Stimulated activated CD8-positive, alpha-beta memory T cell treated with anti-CD3 and anti-CD28 coated beads, Interleukin-4, amount 100 ng/mL, for 48 hours (primary cell): Measurements from ENCODE around the gene CAT.
A peak's percentile ranks its signal among the peaks of the same experiment; 100 is the strongest.

Experiments used
- DNase-seq: peaks from one replicate; pipeline ENCODE4 v3.0.0-alpha.2; 2020

Gene CAT

DNA sequence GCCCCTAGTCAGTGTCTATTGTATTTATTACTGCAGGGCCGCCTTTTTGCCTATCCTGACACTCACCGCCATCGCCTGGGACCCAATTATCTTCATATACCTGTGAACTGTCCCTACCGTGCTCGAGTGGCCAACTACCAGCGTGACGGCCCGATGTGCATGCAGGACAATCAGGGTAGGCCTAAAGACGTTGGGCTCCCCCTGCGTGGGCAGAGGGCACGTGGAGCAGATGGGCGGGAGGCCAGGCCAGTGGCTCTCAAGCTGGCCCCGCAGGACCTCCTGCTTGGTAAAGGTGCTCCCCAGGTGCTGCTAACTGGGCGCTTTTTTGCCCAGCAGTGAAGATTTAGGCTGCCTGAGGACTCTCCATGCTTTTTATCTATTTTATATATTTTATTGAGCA lies 22.5 kb downstream of the CAT start:
- no peak for DNase-seq

GRCh38 chr11:34464591-34465051 lies 25.9 kb downstream of the CAT start:
- DNase-seq: no peak

- DNase-seq: no peak
These were observed 28.2 kb downstream of the CAT start for GRCh38 chr11:34466802-34467488.

- DNase-seq: peak; percentile 53
These were observed 29.6 kb downstream of the CAT start for GRCh38 chr11:34468209-34468841.

- no peak for DNase-seq
These were observed 35.0 kb downstream of the CAT start for GRCh38 chr11:34473603-34474169.

DNA sequence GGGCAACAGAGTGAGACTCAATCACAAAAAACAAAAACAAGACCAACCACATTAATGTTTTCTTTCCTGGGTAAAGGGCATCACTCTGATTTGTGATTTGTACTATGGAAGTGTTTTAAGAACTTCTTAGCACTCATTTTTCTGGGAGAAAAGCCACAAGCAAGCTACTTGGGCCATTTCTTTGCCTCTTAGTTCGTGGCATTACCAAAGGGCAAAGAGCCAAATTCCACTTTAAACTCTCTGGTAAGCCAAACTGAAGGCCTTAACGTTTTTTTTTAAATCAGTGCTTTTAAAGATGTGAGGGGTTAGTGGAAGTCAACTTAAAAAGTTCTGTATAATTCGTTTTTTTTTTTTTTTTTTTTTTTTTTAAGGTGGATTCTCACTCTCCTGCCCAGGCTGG lies 36.9 kb downstream of the CAT start:
- no peak for DNase-seq

DNA sequence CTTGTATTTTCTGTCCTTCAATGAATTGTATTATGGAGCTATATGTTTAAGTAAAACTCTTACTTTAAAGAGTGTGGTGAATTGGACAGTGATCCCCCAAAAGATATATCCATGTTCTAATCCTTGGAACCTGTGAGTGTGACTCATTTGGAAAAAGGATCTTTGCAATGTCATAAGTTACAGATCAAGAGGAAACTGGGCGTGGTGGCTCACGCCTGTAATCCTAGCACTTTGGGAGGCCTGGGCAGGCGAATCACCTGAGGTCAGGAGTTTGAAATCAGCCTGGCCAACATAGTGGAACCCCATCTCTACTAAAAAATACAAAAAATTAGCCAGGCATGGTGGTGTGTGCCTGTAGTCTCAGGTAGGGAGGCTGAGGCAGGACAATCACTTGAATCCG lies 38.1 kb downstream of the CAT start:
- no peak for DNase-seq

- no peak for DNase-seq
These were observed 40.3 kb downstream of the CAT start for GRCh38 chr11:34478845-34479663.

DNA sequence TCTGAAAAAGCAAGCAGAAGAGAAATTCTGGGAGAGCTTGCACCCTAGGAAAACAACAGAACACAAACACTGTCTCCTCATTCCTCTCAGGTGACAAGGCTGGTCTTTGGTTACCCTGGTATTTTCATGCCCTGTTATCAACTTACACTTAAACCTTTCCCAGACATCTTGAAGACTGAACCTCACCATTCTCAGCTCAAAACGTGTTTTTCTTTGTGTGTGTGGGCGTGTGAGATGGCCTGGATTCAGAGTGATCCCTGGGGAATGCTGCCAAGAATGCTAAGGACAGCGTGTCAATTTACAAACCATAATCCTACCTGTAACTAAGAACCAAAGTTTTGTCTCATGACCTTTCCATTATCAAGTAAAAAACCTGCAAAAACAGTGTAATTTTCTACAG lies 41.6 kb downstream of the CAT start:
- DNase-seq: no peak

- DNase-seq: no peak
These were observed 42.6 kb downstream of the CAT start for GRCh38 chr11:34481307-34481706.

DNA sequence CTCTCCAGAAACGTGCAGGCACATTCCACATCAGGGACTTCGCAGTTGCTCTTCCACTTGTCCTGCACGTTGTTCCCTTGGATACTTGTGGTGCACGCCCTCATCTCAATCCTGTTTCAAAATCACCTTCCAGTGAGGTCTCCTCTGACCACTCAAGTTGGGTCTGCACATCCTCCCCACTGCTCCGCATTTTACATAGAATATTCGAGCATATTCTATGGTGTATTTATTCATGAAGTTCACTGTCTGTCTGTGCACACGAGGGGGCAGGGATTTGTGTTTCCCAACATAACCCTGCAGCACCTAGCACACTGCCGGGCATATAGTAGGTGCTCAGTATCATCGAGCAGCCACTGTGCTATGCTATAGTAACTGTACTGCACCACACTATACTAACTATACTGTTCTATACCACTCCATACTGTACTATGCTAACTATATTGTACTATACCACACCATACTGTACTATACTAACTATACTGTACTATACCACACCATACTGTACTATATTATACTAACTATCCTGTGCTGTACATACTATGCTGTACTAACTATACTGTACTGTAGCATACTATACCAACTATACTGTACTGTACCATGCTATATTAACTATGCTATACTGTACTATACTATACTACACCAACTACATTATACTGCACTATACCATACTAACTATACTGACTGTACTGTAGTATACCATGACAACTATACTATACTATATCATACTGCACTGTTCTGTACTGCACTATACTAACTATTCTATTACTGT lies 44.6 kb downstream of the CAT start:
- no peak for DNase-seq

- no peak for DNase-seq
These were observed 48.7 kb downstream of the CAT start for GRCh38 chr11:34487430-34487829.

GRCh38 chr11:34488855-34489557 lies 50.3 kb downstream of the CAT start:
- no peak for DNase-seq

- DNase-seq: no peak
These were observed 51.6 kb downstream of the CAT start for GRCh38 chr11:34490304-34490703.

DNA sequence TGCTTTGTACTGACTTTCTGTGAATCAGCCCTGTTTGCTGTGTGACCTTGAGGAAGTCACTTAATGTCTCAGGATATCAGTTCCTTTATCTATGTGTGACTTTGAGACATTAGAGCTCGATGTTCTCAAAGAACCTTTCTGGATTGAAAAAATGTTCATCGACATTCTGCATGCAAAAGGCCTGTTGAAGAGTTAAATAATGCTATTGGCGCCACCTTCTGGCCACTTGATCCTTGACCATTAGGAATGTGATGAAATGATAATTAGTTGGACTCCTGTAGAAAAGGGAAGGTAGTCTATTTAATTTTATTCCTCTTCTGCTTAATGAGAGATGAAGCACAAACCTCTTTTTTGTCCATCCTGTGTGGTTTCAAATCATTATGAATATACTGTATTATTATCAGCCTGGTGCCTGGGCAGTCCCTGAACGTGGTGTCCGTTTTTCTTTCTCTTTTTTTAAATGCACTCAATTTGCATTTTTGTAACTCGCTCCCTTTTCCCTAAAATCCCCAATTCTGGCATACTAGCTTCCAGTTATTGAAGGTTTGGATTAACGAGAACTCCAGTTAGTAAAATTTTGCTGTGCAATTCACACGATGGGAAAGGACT lies 54.2 kb downstream of the CAT start:
- peak; percentile 67 for DNase-seq

DNA sequence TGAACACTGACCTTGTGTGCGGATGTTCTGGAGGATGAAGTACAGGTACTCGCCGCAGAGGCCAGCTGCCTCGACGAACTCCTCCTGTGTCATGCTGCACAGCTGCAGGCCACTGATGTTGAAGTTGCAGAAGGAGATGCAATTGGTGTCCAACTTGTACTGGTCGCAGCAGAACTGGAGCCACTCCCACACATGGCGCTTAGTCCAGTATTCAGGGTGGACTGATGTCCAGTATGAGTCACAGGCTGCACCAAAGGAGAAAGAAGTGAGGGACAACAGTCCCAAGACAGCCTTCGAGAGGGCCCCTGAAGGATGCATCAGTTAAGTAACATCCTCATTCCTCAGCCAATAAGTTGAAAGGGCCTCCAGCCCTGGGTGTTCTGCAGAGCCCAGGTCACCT lies 54.7 kb downstream of the CAT start:
- DNase-seq: no peak

DNA sequence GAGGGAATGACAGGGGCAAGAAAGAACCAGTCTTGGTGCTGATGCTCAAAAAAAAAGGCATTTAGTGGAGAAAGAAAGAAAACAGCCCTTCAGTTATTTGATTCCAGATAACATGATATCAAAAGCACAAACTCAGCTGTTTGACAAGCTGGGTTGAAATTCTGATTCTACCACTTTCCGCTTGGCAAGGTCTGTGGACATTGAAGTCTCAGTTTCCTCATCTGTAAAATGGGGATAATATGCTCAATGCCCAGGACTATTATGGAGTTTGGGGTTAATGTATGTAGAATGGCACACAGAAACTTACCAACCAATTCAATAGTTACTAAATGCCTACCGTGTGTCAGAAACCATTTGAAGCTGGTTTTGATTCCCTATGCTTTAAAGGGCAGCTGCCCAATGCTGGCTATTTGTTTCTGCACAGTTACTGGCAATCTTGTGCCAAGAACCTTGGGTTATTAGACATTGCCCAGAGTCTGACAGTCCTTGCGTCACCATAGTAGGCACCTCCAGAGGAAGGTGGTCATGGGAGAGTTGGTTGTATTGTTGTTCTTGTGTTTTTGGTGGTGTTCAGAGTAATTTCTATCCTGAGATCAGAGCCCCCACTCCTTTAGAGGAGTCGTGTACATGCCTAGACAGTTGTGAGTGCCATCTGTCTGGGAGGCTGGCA lies 55.3 kb downstream of the CAT start:
- no peak for DNase-seq

DNA sequence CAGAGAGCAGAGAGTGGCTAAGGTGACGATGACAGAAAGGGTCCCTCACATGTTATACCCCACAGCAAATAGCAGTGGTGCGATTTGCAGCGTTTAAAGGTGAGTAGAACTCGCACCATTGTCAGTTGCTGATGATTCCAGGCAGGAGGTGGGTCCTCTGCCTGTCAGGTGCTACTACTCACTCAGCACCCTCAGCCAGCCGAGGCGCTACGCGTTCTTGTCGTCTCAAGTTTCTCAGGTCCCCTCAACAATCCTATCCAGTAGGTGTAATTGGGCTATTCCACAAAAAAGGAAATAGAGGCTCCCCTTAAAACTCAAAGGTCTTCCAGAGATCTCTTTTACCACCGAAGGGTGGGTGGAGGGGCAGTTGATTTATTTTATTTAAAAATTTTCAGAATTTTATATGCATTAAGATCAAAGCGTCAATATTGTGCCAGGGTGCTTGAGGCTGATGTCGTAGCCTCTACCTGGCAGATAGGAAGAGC lies 56.5 kb downstream of the CAT start:
- DNase-seq: no peak

DNA sequence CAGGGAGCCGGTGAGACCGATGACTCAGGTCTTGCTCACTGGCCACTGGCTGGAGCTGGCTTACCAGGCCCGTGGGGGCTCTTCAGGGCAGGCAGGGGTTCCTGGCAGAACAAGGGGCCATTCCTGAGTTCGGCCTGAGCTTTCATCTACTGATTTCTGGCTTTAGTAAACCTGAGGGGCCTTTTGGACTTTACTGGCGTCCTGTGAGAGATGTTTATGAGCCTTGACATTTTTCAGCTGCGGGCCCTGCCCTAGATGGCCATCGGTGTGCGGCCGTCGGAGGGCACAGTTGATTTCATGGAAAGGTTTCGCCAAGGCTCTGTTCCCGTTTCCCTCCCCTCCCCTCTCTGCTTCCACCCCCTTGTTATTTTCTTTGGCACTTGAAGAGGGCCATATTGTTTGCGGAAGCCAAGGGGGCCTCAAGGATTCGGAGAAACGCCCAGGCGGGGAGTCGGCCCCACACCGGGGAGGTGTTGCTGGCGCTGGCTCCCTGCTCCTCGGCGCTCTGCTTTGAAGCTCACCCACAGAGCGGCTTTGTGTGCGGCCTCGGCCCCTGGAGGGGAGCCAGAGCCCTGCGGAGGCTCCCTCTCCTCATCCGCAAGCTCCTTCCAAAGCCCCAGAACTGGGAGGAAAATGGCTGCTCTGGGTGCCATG lies 57.1 kb downstream of the CAT start:
- no peak for DNase-seq

DNA sequence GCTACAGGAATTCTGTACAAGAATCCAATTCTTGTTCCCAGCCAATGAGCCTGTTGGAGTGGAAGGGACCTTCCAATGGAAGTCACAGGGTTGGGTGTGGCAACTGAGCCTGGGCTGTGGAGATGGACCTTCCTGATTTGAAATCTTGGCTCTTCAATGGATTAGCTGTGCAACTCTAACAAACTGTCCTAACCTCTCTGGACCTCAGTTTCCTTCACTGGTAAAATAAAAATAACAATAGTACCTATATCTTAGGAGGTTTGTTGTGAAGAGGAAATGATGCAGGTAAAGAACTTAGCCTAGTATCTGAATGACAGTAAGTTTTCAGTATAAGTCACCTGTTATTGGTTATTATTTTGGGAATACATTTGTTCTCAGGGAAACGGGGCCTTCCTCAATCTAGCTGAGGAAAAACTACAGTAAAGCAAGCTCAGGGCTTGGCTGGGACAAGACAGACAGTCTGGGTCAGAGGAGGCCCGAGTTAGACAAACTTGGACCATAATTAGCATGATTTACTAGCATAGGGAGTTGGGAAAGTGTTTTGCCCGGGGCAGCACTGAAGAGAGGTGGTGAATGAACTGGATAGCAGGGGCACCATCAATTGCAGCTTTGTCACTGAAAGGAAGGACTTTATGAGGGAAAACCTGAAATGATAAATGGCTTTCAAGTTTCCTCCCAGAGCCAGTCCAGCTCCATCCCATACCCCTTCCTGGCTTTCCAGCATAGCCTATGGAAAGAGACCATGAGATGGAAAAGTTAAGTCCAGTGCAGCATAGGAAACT lies 61.2 kb downstream of the CAT start:
- DNase-seq: no peak
